ENCODE measurements around the gene KIF25.

DNA sequence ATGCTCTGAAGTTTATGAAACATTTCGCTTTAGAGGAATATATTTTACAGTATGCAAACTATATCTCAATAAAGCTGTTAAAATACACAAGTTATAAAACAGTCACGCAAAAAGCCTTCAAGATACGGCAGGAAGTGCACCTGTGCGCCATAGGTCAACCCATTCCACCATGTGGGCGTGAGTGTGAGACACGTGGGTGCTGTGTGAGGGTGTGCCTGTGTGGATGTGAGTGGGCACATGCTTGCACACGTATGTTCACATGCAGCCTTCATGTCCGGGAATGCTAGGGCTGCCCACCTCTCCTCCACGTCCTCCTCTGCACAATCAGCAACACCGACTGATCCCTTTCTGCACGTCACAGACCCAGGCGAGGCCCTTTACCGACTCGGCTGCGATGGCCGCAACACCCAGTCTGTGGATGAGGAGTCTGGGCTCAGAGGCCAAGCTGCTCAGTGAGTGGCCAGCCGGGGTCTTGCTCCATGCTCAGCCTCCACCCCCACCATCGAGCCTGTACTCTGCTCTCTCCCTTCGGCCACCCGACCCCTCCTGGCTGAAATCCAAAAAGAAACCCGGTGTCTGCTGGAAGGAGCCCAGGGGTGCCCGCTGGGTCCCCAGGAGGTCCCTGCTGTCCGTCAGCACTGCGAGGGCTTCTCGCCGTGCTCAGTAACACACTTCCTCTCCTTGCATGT lies 84.5 kb downstream of the KIF25 start:
- TF ChIP-seq, protein P1, sequence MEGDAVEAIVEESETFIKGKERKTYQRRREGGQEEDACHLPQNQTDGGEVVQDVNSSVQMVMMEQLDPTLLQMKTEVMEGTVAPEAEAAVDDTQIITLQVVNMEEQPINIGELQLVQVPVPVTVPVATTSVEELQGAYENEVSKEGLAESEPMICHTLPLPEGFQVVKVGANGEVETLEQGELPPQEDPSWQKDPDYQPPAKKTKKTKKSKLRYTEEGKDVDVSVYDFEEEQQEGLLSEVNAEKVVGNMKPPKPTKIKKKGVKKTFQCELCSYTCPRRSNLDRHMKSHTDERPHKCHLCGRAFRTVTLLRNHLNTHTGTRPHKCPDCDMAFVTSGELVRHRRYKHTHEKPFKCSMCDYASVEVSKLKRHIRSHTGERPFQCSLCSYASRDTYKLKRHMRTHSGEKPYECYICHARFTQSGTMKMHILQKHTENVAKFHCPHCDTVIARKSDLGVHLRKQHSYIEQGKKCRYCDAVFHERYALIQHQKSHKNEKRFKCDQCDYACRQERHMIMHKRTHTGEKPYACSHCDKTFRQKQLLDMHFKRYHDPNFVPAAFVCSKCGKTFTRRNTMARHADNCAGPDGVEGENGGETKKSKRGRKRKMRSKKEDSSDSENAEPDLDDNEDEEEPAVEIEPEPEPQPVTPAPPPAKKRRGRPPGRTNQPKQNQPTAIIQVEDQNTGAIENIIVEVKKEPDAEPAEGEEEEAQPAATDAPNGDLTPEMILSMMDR (IDR thresholded peaks at IDR 0.05 in 4 of 5, conservative IDR thresholded peaks at IDR 0.05 in 1 of 5), result no peak
- no peak for TF ChIP-seq POLR2A (IDR thresholded peaks at IDR 0.05)

All from gastrocnemius medialis (tissue), 4 donors.